WTC11 (cell line): ENCODE results near the gene NCS1.

Experiments used
- CTCF ChIP-seq: fragments of 200-600 bp; IDR thresholded peaks from 2 replicates; pipeline ENCODE4 v1.8.0; 2022; ENCODE audit warnings: antibody characterized with exemption
- ZNF532 ChIP-seq: fragments of 250-450 bp; sonication (Bioruptor Pico); IDR thresholded peaks from 2 replicates; pipeline ENCODE4 v1.9.0; 2021; ENCODE audit warnings: mild to moderate bottlenecking, borderline replicate concordance

DNA sequence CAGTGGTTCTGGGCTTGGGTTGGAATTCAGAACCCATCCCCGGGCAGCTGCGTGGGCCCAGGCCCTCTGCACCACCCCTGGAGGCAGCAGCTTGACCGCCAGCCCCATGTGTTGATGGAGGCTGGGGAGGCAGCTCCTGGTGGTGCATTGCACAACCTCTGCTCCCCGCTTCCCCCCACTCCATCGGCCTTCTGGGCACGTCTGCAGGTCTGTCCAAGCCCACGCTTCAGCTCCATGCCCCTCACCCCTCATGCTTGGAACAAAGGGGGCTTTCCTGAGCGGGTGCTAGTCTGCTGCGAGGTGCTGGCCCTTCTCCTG is 1.4 kb downstream of the NCS1 start:
- TF ChIP-seq ZNF532 = no peak
- TF ChIP-seq CTCF = no peak
